HEK293 (cell line): Measurements from ENCODE around the gene ZNF467.

ENCODE experiments used
- CTCF ChIA-PET: fragments of 350-600 bp; formaldehyde crosslinking; extraction: SDS; loops from one replicate; lab custom pipeline; 2021; ENCODE audit warnings: antibody characterized with exemption; lab: Yijun Ruan, JAX
- POLR2A ChIA-PET: fragments of 300-600 bp; formaldehyde crosslinking; extraction: SDS; loops from one replicate; lab custom pipeline; 2020; ENCODE audit warnings: antibody characterized with exemption, inconsistent platforms; lab: Yijun Ruan, JAX
- H3K27ac ChIP-seq: fragments of 200-500 bp; sonication (Bioruptor generic); 2 replicates; pipeline ENCODE4 v1.5.1; 2014; ENCODE audit warnings: low read depth, low read length, control low read depth, inconsistent platforms; ENCODE audit errors: extremely low read depth
- H3K36me3 ChIP-seq, 2 experiments: fragments of 200-500 bp in 1 of 2; sonication (Bioruptor generic) in 1 of 2; 1 replicate in 1 of 2; 2 replicates in 1 of 2; pipeline ENCODE4 v1.5.1; 2014 to 2017; ENCODE audit warnings: inconsistent platforms in 2 of 2, low read length in 2 of 2; ENCODE audit not compliant: control insufficient read depth in 2 of 2, insufficient read depth in 1 of 2
- H3K4me1 ChIP-seq: fragments of 200-500 bp; sonication (Bioruptor generic); 2 replicates; pipeline ENCODE4 v1.5.1; 2014; ENCODE audit warnings: mild to moderate bottlenecking, low read length, inconsistent platforms; ENCODE audit not compliant: control insufficient read depth, insufficient read depth
- H3K4me3 ChIP-seq: 2 replicates; pipeline ENCODE4 v1.5.1; 2011; ENCODE audit warnings: low read depth, mild to moderate bottlenecking, control low read depth, low read length, moderate library complexity
- H3K9me3 ChIP-seq: fragments of 200-500 bp; sonication (Bioruptor generic); 2 replicates; pipeline ENCODE4 v1.5.1; 2014; ENCODE audit warnings: low read depth, low read length, inconsistent platforms; ENCODE audit not compliant: control insufficient read depth, insufficient read depth
- ATF2 ChIP-seq: fragments of 450-650 bp; formaldehyde crosslinking; IDR thresholded peaks from 2 replicates; pipeline ENCODE4 v1.5.1; 2016; ENCODE audit warnings: missing biosample characterization, missing genetic modification characterization, low read depth
- GLIS1 ChIP-seq: fragments of 450-650 bp; formaldehyde crosslinking; IDR thresholded peaks from 2 replicates; pipeline ENCODE4 v1.5.1; 2016; ENCODE audit warnings: missing biosample characterization, missing genetic modification characterization
- GLIS2 ChIP-seq: fragments of 450-650 bp; formaldehyde crosslinking; IDR thresholded peaks from 2 replicates; pipeline ENCODE4 v1.5.1; 2016; ENCODE audit warnings: missing biosample characterization, missing genetic modification characterization
- HOXD13 ChIP-seq: sonication (generic); formaldehyde crosslinking; IDR thresholded peaks from 2 replicates; pipeline ENCODE4 v1.8.0; 2022; ENCODE audit warnings: missing genetic modification reagents, borderline replicate concordance
- IKZF3 ChIP-seq: fragments of 450-650 bp; IDR thresholded peaks from 2 replicates; pipeline ENCODE4 v1.5.0; 2018; ENCODE audit warnings: missing biosample characterization, mild to moderate bottlenecking, missing genetic modification characterization, moderate library complexity
- PRDM4 ChIP-seq: fragments of 450-650 bp; formaldehyde crosslinking; IDR thresholded peaks from 2 replicates; pipeline ENCODE4 v1.5.1; 2017; ENCODE audit warnings: missing biosample characterization, missing genetic modification characterization
- SP2 ChIP-seq: fragments of 450-650 bp; formaldehyde crosslinking; IDR thresholded peaks from 2 replicates; pipeline ENCODE4 v1.5.1; 2016; ENCODE audit warnings: missing biosample characterization, missing genetic modification characterization
- WT1 ChIP-seq: fragments of 450-650 bp; formaldehyde crosslinking; IDR thresholded peaks from 2 replicates; pipeline ENCODE4 v1.5.1; 2016; ENCODE audit warnings: missing biosample characterization, missing genetic modification characterization
- ZBTB6 ChIP-seq: fragments of 450-650 bp; formaldehyde crosslinking; IDR thresholded peaks from 2 replicates; pipeline ENCODE4 v1.5.1; 2017; ENCODE audit warnings: missing biosample characterization, missing genetic modification characterization
- ZFP69B ChIP-seq: fragments of 450-650 bp; formaldehyde crosslinking; IDR thresholded peaks from 2 replicates; pipeline ENCODE4 v1.5.1; 2016; ENCODE audit warnings: missing biosample characterization, missing genetic modification characterization
- ZNF157 ChIP-seq: fragments of 450-650 bp; formaldehyde crosslinking; IDR thresholded peaks from 2 replicates; pipeline ENCODE4 v1.5.1; 2016; ENCODE audit warnings: missing biosample characterization, missing genetic modification characterization
- ZNF211 ChIP-seq: fragments of 450-650 bp; formaldehyde crosslinking; IDR thresholded peaks from 2 replicates; pipeline ENCODE4 v1.5.1; 2016; ENCODE audit warnings: low read depth, missing biosample characterization, missing genetic modification characterization
- ZNF335 ChIP-seq: fragments of 450-650 bp; formaldehyde crosslinking; conservative IDR thresholded peaks from 2 replicates; pipeline ENCODE4 v1.5.1; 2016; ENCODE audit warnings: missing biosample characterization, missing genetic modification characterization
- ZNF473 ChIP-seq: fragments of 450-650 bp; formaldehyde crosslinking; IDR thresholded peaks from 2 replicates; pipeline ENCODE4 v1.5.1; 2017; ENCODE audit warnings: missing biosample characterization, missing genetic modification characterization
- ZNF521 ChIP-seq: fragments of 450-650 bp; formaldehyde crosslinking; IDR thresholded peaks from 2 replicates; pipeline ENCODE4 v1.5.1; 2017; ENCODE audit warnings: missing biosample characterization, mild to moderate bottlenecking, missing genetic modification characterization
- ZSCAN4 ChIP-seq: fragments of 450-650 bp; formaldehyde crosslinking; IDR thresholded peaks from 2 replicates; pipeline ENCODE4 v1.5.1; 2017; ENCODE audit warnings: missing biosample characterization, missing genetic modification characterization
- TF ChIP-seq, protein P1 (sequence below): fragments of 450-650 bp; formaldehyde crosslinking; IDR thresholded peaks from 2 replicates; pipeline ENCODE4 v1.5.1; 2016; ENCODE audit warnings: missing biosample characterization, missing genetic modification characterization
- TF ChIP-seq, protein P2 (sequence below): fragments of 450-650 bp; formaldehyde crosslinking; IDR thresholded peaks from 2 replicates; pipeline ENCODE4 v1.5.1; 2016; ENCODE audit warnings: missing biosample characterization, missing genetic modification characterization
- TF ChIP-seq, protein P3 (sequence below): fragments of 450-650 bp; formaldehyde crosslinking; IDR thresholded peaks from 2 replicates; pipeline ENCODE4 v1.5.1; 2017; ENCODE audit warnings: missing biosample characterization, mild to moderate bottlenecking, missing genetic modification characterization, moderate library complexity

The ZNF467 gene

GRCh38 chr7:149773446-149774236, at the start of gene ZNF467:
Gene ZNF467 (minus strand): TSS chr7:149773588. CDS start chr7:149771032, 2,556 bp downstream.
- peaks cover 0 to 14% of the 10 kb centered on the region in 2 experiments; a peak in 1 of 3 replicates for H3K36me3 ChIP-seq
- no peaks in the 10 kb centered on the region for H3K9me3 ChIP-seq
- CTCF ChIA-PET = interaction anchor here (0.5 to 0.8 kb wide), 3 partner anchors 10 to 603 kb away, joined by 3 to 5 read pairs (median 4); partner anchors contain the start of gene ATP6V0E2
- POLR2A ChIA-PET = interaction anchor here (1.0 to 1.3 kb wide), 3 partner anchors 9 to 31 kb away, joined by 3 to 5 read pairs (median 4); no protein-coding TSS in a partner anchor
- peak within 1 kb of the TSS; percentile 65; the same call in 1 of the 2 replicates for H3K27ac ChIP-seq
- peak within 1 kb of the TSS; percentile 49 for H3K4me3 ChIP-seq
- no peaks in the 10 kb centered on the region for H3K4me1 ChIP-seq
- TF ChIP-seq, protein P1, sequence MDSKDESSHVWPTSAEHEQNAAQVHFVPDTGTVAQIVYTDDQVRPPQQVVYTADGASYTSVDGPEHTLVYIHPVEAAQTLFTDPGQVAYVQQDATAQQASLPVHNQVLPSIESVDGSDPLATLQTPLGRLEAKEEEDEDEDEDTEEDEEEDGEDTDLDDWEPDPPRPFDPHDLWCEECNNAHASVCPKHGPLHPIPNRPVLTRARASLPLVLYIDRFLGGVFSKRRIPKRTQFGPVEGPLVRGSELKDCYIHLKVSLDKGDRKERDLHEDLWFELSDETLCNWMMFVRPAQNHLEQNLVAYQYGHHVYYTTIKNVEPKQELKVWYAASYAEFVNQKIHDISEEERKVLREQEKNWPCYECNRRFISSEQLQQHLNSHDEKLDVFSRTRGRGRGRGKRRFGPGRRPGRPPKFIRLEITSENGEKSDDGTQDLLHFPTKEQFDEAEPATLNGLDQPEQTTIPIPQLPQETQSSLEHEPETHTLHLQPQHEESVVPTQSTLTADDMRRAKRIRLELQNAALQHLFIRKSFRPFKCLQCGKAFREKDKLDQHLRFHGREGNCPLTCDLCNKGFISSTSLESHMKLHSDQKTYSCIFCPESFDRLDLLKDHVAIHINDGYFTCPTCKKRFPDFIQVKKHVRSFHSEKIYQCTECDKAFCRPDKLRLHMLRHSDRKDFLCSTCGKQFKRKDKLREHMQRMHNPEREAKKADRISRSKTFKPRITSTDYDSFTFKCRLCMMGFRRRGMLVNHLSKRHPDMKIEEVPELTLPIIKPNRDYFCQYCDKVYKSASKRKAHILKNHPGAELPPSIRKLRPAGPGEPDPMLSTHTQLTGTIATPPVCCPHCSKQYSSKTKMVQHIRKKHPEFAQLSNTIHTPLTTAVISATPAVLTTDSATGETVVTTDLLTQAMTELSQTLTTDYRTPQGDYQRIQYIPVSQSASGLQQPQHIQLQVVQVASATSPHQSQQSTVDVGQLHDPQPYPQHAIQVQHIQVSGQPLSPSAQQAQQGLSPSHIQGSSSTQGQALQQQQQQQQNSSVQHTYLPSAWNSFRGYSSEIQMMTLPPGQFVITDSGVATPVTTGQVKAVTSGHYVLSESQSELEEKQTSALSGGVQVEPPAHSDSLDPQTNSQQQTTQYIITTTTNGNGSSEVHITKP = peak; percentile 71
- TF ChIP-seq ZNF157 (tag by site-specific recombination) (no peak), ZNF335 (peak; percentile 92), ZSCAN4 (tag by site-specific recombination) (no peak), PRDM4 (no peak), HOXD13 (no peak), ZNF473 (no peak), IKZF3 (tag by site-specific recombination) (0 out of 2 replicates have a peak, but pooled peaks have one; percentile 42), ZNF521 (tag by site-specific recombination) (no peak), GLIS1 (peak; percentile 96), WT1 (tag by site-specific recombination) (0 out of 2 replicates have a peak, but pooled peaks have one; percentile 29), ATF2 (tag by site-specific recombination) (no peak), ZNF211 (no peak), ZFP69B (tag by site-specific recombination) (no peak), SP2 (peak; percentile 42), ZBTB6 (tag by site-specific recombination) (no peak), GLIS2 (peak; percentile 89)
- TF ChIP-seq, protein P2, sequence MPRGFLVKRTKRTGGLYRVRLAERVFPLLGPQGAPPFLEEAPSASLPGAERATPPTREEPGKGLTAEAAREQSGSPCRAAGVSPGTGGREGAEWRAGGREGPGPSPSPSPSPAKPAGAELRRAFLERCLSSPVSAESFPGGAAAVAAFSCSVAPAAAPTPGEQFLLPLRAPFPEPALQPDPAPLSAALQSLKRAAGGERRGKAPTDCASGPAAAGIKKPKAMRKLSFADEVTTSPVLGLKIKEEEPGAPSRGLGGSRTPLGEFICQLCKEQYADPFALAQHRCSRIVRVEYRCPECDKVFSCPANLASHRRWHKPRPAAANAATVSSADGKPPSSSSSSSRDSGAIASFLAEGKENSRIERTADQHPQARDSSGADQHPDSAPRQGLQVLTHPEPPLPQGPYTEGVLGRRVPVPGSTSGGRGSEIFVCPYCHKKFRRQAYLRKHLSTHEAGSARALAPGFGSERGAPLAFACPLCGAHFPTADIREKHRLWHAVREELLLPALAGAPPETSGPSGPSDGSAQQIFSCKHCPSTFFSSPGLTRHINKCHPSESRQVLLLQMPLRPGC (tag by site-specific recombination) = no peak
- TF ChIP-seq, protein P3, sequence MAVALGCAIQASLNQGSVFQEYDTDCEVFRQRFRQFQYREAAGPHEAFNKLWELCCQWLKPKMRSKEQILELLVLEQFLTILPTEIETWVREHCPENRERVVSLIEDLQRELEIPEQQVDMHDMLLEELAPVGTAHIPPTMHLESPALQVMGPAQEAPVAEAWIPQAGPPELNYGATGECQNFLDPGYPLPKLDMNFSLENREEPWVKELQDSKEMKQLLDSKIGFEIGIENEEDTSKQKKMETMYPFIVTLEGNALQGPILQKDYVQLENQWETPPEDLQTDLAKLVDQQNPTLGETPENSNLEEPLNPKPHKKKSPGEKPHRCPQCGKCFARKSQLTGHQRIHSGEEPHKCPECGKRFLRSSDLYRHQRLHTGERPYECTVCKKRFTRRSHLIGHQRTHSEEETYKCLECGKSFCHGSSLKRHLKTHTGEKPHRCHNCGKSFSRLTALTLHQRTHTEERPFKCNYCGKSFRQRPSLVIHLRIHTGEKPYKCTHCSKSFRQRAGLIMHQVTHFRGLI = no peak
